ENCODE results near the gene EHF. TPM values are rescaled to one million over a fixed set of nuclear protein-coding genes. Genes with fewer than 3 reads are reported as not detected.

The EHF gene
- total and polyA plus RNA-seq, 9 of the 15 experiments (the other 6 are each of a cell fraction or from before 2014, with no cell fraction given) = 0.04 to 0.54 (median 0.37) TPM

GRCh38 chr11:34593085-34593484, 27.8 kb upstream of the EHF start (continued):
- peak in 1 of 2 experiments; percentile 39; a peak in 1 of 4 replicates for TF ChIP-seq TRIM24 (IDR thresholded peaks at IDR 0.05)

- H3K9ac ChIP-seq (ENCODE audit: insufficient read depth in 1 of 2, low read depth in 2 of 2, low read length in 2 of 2) = no peak overlapping the region
- DNase-seq (ENCODE audit: extremely low read depth in 1 of 4, low spot score in 3 of 4) (no peak), FAIRE-seq (no peak), ATAC-seq (no peak)
- peaks cover 6 to 11% of the 10 kb centered on the region in 2 experiments for H3K4me1 ChIP-seq (replicated peaks in 1 of 2; ENCODE audit: control insufficient read depth in 2 of 2, insufficient read depth in 2 of 2, low read length in 2 of 2)
- no peaks in the 10 kb centered on the region for H3K9me3 ChIP-seq (replicated peaks; ENCODE audit: control insufficient read depth, insufficient read depth, low read depth, low read length)
- in situ Hi-C loops (cut with MboI) (no loop called here), intact Hi-C loops (cut with micrococcal nuclease) (no loop called here)
- BruUV-seq (replicated peaks) = no TSS peak
- no peak overlapping the region for H3K4me3 ChIP-seq
- 41% methylated on average over 3 of the region's 3 CpGs for WGBS (ENCODE audit: insufficient coverage, low coverage, missing lambda C conversion rate)
- no peaks in the 10 kb centered on the region for H3K9me1 ChIP-seq (ENCODE audit: control insufficient read depth, insufficient read depth, low read length)
- POLR2A ChIA-PET = interaction anchor here (0.7 to 1.8 kb wide), 2 partner anchors 9 to 30 kb away, joined by 5 to 7 read pairs; no protein-coding TSS in a partner anchor
- no peak overlapping the region for H2AFZ ChIP-seq (ENCODE audit: low read depth, low read length)
- CTCF ChIA-PET (ENCODE audit: low intra/inter-chr PET ratio) = no interaction called here
- no peak overlapping the region for H3K27ac ChIP-seq (ENCODE audit: extremely low read depth, low read depth, low read length)
- H3K79me2 ChIP-seq (ENCODE audit: control insufficient read depth, insufficient read depth, low read length) = no peaks in the 10 kb centered on the region
- no peak overlapping the region for H3K4me2 ChIP-seq (ENCODE audit: insufficient read depth, low read length)
- H3K36me3 ChIP-seq (ENCODE audit: control insufficient read depth, insufficient read depth, low read length) = no peaks in the 10 kb centered on the region
- TF ChIP-seq ZEB2 (IDR thresholded peaks at IDR 0.05) (no peak), E2F3 (CRISPR knock-in tag; IDR thresholded peaks at IDR 0.05) (no peak), ATF3 (IDR thresholded peaks at IDR 0.05) (peak; percentile 56), ATF3 (CRISPR knock-in tag; conservative IDR thresholded peaks at IDR 0.05) (no peak), CEBPG (CRISPR knock-in tag; IDR thresholded peaks at IDR 0.05) (no peak; the same call in 1 of the 2 replicates), CEBPG (tag; conservative IDR thresholded peaks at IDR 0.05 in 1 of 2, IDR thresholded peaks at IDR 0.05 in 1 of 2) (peak; percentile 20 to 53; a peak in 2 of 4 replicates), ARID2 (IDR thresholded peaks at IDR 0.05) (no peak)
- H4K20me1 ChIP-seq (replicated peaks; ENCODE audit: control insufficient read depth, insufficient read depth, low read length) = no peaks in the 10 kb centered on the region
- no peaks in the 10 kb centered on the region for H3K27me3 ChIP-seq (ENCODE audit: control insufficient read depth in 2 of 2, insufficient read depth in 2 of 2, low read length in 2 of 2)
Observed at GRCh38 chr11:34594603-34595002, 26.3 kb upstream of the EHF start.

All from K562 (cell line).